Tongue (tissue), 2 donors: ENCODE data around the gene MGAT5. TPM values are rescaled to one million over a fixed set of nuclear protein-coding genes. Genes with fewer than 3 reads are reported as not detected.

Experiments used
- DNase-seq: peaks from one replicate; pipeline ENCODE4 v3.0.0-alpha.2; 2015
- total RNA-seq: library from RNA; depleted of rRNA; stranded (reverse); fragments of >200 nt; gene quantifications from one replicate; pipeline ENCODE4 v1.2.3, GENCODE V29; 2014

Gene MGAT5
- total RNA-seq, 1 donor from 2014 or later = 48.1 TPM

GRCh38 chr2:134401789-134402188, 147.9 kb downstream of the MGAT5 start:
- peak; percentile 45 for DNase-seq

GRCh38 chr2:134402410-134402809, 148.5 kb downstream of the MGAT5 start:
- peak; percentile 68 for DNase-seq

- no peak for DNase-seq
Measured at GRCh38 chr2:134405611-134406081, 151.8 kb downstream of the MGAT5 start.

- DNase-seq = no peak
Measured at GRCh38 chr2:134406311-134406710, 152.4 kb downstream of the MGAT5 start.

GRCh38 chr2:134406736-134407135, 152.9 kb downstream of the MGAT5 start:
- no peak for DNase-seq

GRCh38 chr2:134407154-134407890, 153.4 kb downstream of the MGAT5 start:
- DNase-seq = no peak

GRCh38 chr2:134408386-134408785, 154.5 kb downstream of the MGAT5 start:
- DNase-seq = no peak

- DNase-seq = no peak
Measured at GRCh38 chr2:134408791-134409190, 154.9 kb downstream of the MGAT5 start.

- no peak for DNase-seq
Measured at GRCh38 chr2:134410006-134410405, 156.1 kb downstream of the MGAT5 start.

- peak; percentile 29 for DNase-seq
Measured at GRCh38 chr2:134410831-134411231, 157.0 kb downstream of the MGAT5 start.

- DNase-seq = peak; percentile 77
Measured at GRCh38 chr2:134411279-134411827, 157.5 kb downstream of the MGAT5 start.

GRCh38 chr2:134411828-134412638, 158.2 kb downstream of the MGAT5 start:
- DNase-seq = peak; percentile 95

- no peak for DNase-seq
Measured at GRCh38 chr2:134412639-134412999, 158.7 kb downstream of the MGAT5 start.

- DNase-seq = no peak
Measured at GRCh38 chr2:134413430-134413829, 159.6 kb downstream of the MGAT5 start.

- DNase-seq = no peak
Measured at GRCh38 chr2:134413912-134414311, 160.0 kb downstream of the MGAT5 start.

- no peak for DNase-seq
Measured at GRCh38 chr2:134416018-134416417, 162.1 kb downstream of the MGAT5 start.

GRCh38 chr2:134416637-134417036, 162.8 kb downstream of the MGAT5 start:
- no peak for DNase-seq

- DNase-seq = no peak
Measured at GRCh38 chr2:134417968-134418582, 164.2 kb downstream of the MGAT5 start.

- DNase-seq = peak; percentile 57
Measured at GRCh38 chr2:134420259-134420658, 166.4 kb downstream of the MGAT5 start.

- DNase-seq = no peak
Measured at GRCh38 chr2:134420920-134421319, 167.0 kb downstream of the MGAT5 start.

- DNase-seq = no peak
Measured at GRCh38 chr2:134421556-134422328, 167.9 kb downstream of the MGAT5 start.
